ENCODE data around the gene FTSJ1. TPM values are rescaled to one million over a fixed set of nuclear protein-coding genes. Genes with fewer than 3 reads are reported as not detected.

Gene FTSJ1
- total and polyA plus RNA-seq, 4 donors, result 13.3 to 21.8 (median 17.0) TPM

- no peaks in the 10 kb centered on the region for H3K9me3 ChIP-seq (ENCODE audit: control insufficient read depth in 4 of 4, low read length in 3 of 4)
- no peak overlapping the region for H3K4me3 ChIP-seq (ENCODE audit: low read depth in 1 of 3, low read length in 3 of 3)
- no peak overlapping the region for H3K27ac ChIP-seq (ENCODE audit: low read depth in 1 of 2, low read length in 2 of 2)
- no peak overlapping the region for H3K9ac ChIP-seq (ENCODE audit: low read depth in 1 of 2, low read length in 2 of 2)
- DNase-seq (ENCODE audit: low spot score), result no peak
- H3K27me3 ChIP-seq (ENCODE audit: control insufficient read depth in 4 of 4, insufficient read depth in 4 of 4, low read length in 3 of 4), result no peaks in the 10 kb centered on the region
- peaks cover 0 to 2% (median 0%) of the 10 kb centered on the region in 4 donors for H3K36me3 ChIP-seq (ENCODE audit: control insufficient read depth in 4 of 4, insufficient read depth in 3 of 4, low read depth in 1 of 4, low read length in 3 of 4)
- 94% methylated on average over 16 of the region's 16 CpGs for WGBS
- TF ChIP-seq ZBTB33 (IDR thresholded peaks at IDR 0.05) (no peak), JUND (IDR thresholded peaks at IDR 0.05) (no peak), MAX (IDR thresholded peaks at IDR 0.05) (no peak), NR2F2 (IDR thresholded peaks at IDR 0.05) (no peak), FOXA2 (IDR thresholded peaks at IDR 0.05) (no peak), FOXA1 (IDR thresholded peaks at IDR 0.05) (no peak)
- TF ChIP-seq, protein P1, sequence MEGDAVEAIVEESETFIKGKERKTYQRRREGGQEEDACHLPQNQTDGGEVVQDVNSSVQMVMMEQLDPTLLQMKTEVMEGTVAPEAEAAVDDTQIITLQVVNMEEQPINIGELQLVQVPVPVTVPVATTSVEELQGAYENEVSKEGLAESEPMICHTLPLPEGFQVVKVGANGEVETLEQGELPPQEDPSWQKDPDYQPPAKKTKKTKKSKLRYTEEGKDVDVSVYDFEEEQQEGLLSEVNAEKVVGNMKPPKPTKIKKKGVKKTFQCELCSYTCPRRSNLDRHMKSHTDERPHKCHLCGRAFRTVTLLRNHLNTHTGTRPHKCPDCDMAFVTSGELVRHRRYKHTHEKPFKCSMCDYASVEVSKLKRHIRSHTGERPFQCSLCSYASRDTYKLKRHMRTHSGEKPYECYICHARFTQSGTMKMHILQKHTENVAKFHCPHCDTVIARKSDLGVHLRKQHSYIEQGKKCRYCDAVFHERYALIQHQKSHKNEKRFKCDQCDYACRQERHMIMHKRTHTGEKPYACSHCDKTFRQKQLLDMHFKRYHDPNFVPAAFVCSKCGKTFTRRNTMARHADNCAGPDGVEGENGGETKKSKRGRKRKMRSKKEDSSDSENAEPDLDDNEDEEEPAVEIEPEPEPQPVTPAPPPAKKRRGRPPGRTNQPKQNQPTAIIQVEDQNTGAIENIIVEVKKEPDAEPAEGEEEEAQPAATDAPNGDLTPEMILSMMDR (IDR thresholded peaks at IDR 0.05; ENCODE audit: low read depth, low read length, missing input control), result no peak
- peaks cover 0 to 2% (median under 1%) of the 10 kb centered on the region in 4 donors for H3K4me1 ChIP-seq (ENCODE audit: control insufficient read depth in 4 of 4, insufficient read depth in 4 of 4, low read length in 3 of 4)
Measured at GRCh38 chrX:48514126-48514806, 38.3 kb downstream of the FTSJ1 start.

- Histone ChIP-seq H3K4me3 (ENCODE audit: low read depth in 1 of 3, low read length in 3 of 3) (no peak overlapping the region), H3K9ac (ENCODE audit: low read depth in 1 of 2, low read length in 2 of 2) (no peak overlapping the region), H3K9me3 (ENCODE audit: control insufficient read depth in 4 of 4, low read length in 3 of 4) (no peaks in the 10 kb centered on the region), H3K27ac (ENCODE audit: low read depth in 1 of 2, low read length in 2 of 2) (no peak overlapping the region), H3K27me3 (ENCODE audit: control insufficient read depth in 4 of 4, insufficient read depth in 4 of 4, low read length in 3 of 4) (no peaks in the 10 kb centered on the region), H3K4me1 (ENCODE audit: control insufficient read depth in 4 of 4, insufficient read depth in 4 of 4, low read length in 3 of 4) (no peaks in the 10 kb centered on the region), H3K36me3 (ENCODE audit: control insufficient read depth in 4 of 4, insufficient read depth in 3 of 4, low read depth in 1 of 4, low read length in 3 of 4) (peaks cover 0 to 2% (median 0%) of the 10 kb centered on the region in 4 donors)
- DNase-seq (ENCODE audit: low spot score), result no peak
- WGBS, result 94% methylated on average over 9 of the region's 9 CpGs
- TF ChIP-seq YY1 (IDR thresholded peaks at IDR 0.05) (no peak), MAX (IDR thresholded peaks at IDR 0.05) (no peak)
Measured at GRCh38 chrX:48514868-48515460, 39.0 kb downstream of the FTSJ1 start.

DNA sequence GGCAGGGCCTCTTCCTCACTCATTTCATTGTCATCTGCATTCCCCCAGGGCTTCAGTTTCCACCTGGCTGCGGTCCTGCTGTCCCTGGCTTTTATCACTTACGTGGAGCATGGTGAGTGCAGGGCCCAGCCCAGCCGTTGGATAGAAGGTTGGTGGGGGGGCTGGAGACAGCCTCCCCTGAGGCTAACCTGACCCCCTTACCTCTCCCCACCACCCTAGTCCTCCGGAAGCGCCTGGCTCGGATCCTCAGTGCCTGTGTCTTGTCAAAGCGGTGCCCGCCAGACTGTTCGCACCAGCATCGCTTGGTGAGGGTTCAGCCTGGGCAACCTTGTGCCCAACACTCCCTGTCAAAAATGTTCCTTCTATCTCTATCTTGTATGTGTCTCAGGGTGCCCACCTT is 39.8 kb downstream of the FTSJ1 start:
- peaks cover 0 to 2% (median 0%) of the 10 kb centered on the region in 4 donors for H3K36me3 ChIP-seq (ENCODE audit: control insufficient read depth in 4 of 4, insufficient read depth in 3 of 4, low read depth in 1 of 4, low read length in 3 of 4)

More for the DNA sequence above, 39.8 kb downstream of the FTSJ1 start:
- H3K4me3 ChIP-seq (ENCODE audit: low read depth in 1 of 3, low read length in 3 of 3), result no peak overlapping the region
- 96% methylated on average over 10 of the region's 10 CpGs for WGBS
- TF ChIP-seq YY1 (IDR thresholded peaks at IDR 0.05) (no peak), RAD21 (IDR thresholded peaks at IDR 0.05) (no peak), RXRA (IDR thresholded peaks at IDR 0.05) (no peak), ZBTB33 (IDR thresholded peaks at IDR 0.05) (no peak), EGR1 (IDR thresholded peaks at IDR 0.05; ENCODE audit: low read depth in 2 of 2) (no peak)
- TF ChIP-seq, protein P1 (IDR thresholded peaks at IDR 0.05; ENCODE audit: low read depth, low read length, missing input control), result no peak
- H3K27ac ChIP-seq (ENCODE audit: low read depth in 1 of 2, low read length in 2 of 2), result no peak overlapping the region
- DNase-seq (ENCODE audit: low spot score), result no peak
- no peak overlapping the region for H3K9ac ChIP-seq (ENCODE audit: low read depth in 1 of 2, low read length in 2 of 2)
- H3K27me3 ChIP-seq (ENCODE audit: control insufficient read depth in 4 of 4, insufficient read depth in 4 of 4, low read length in 3 of 4), result no peaks in the 10 kb centered on the region
- H3K4me1 ChIP-seq (ENCODE audit: control insufficient read depth in 4 of 4, insufficient read depth in 4 of 4, low read length in 3 of 4), result no peaks in the 10 kb centered on the region
- H3K9me3 ChIP-seq (ENCODE audit: control insufficient read depth in 4 of 4, low read length in 3 of 4), result no peaks in the 10 kb centered on the region

Data from liver (tissue), 9 donors.